Articular chondrocyte of knee joint (primary cell): ENCODE results near the gene MAGED4B. TPM values are rescaled to one million over a fixed set of nuclear protein-coding genes. Genes with fewer than 3 reads are reported as not detected.

Experiments used
- small RNA-seq: library from RNA; depleted of rRNA; stranded (forward); fragments of <200 nt; gene quantifications from one replicate; pipeline ENCODE3, GENCODE V24; 2012
- total RNA-seq: library from RNA; depleted of rRNA; stranded (reverse); fragments of >200 nt; gene quantifications from 2 replicates; pipeline ENCODE4 v1.2.3, GENCODE V29; 2012

The MAGED4B gene
- 20.5 and 39.3 TPM in 2 replicates for total RNA-seq

GRCh38 chrX:52068666-52069640 is at the start of gene MAGED4B:
Gene MAGED4B (minus strand): TSS chrX:52069183. CDS start chrX:52068172, 1,011 bp downstream.

Small RNA genes within 50 kb of the gene (small RNA-seq; reads per million reads assigned to genes)
- not detected for gene SNORA11E

Other genes starting within 250 kb of the MAGED4B start
- 257 and 313 TPM in 2 replicates for gene MAGED1, start 175.6 kb downstream of the MAGED4B start, total RNA-seq
- 25.0 and 27.5 TPM in 2 replicates for gene MAGED4, start 115.7 kb upstream of the MAGED4B start, total RNA-seq